ENCODE results near the gene OLFML2A.

GRCh38 chr9:124805186-124805585 is 28.3 kb downstream of the OLFML2A start:
- TF ChIP-seq, protein P1, sequence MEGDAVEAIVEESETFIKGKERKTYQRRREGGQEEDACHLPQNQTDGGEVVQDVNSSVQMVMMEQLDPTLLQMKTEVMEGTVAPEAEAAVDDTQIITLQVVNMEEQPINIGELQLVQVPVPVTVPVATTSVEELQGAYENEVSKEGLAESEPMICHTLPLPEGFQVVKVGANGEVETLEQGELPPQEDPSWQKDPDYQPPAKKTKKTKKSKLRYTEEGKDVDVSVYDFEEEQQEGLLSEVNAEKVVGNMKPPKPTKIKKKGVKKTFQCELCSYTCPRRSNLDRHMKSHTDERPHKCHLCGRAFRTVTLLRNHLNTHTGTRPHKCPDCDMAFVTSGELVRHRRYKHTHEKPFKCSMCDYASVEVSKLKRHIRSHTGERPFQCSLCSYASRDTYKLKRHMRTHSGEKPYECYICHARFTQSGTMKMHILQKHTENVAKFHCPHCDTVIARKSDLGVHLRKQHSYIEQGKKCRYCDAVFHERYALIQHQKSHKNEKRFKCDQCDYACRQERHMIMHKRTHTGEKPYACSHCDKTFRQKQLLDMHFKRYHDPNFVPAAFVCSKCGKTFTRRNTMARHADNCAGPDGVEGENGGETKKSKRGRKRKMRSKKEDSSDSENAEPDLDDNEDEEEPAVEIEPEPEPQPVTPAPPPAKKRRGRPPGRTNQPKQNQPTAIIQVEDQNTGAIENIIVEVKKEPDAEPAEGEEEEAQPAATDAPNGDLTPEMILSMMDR (IDR thresholded peaks at IDR 0.05; ENCODE audit: insufficient read depth, low read depth, low read length): no peak
- no peak for TF ChIP-seq EZH2 (IDR thresholded peaks at IDR 0.05; ENCODE audit: insufficient read depth, low read length)
